NT2/D1 (cell line): ENCODE data around the gene TSNAXIP1.

Experiments used
- SUZ12 ChIP-seq: IDR thresholded peaks from 2 replicates; pipeline ENCODE4 v1.6.1; 2011; ENCODE audit not compliant: insufficient read length, insufficient read depth; ENCODE audit errors: extremely low read depth
- YY1 ChIP-seq: IDR thresholded peaks from 2 replicates; pipeline ENCODE4 v1.6.1; 2011; ENCODE audit not compliant: insufficient read length, insufficient read depth

- TF ChIP-seq SUZ12 (no peak), YY1 (no peak)
Observed at GRCh38 chr16:67770346-67770991, 36.2 kb upstream of the TSNAXIP1 start.
